22Rv1 (cell line): ENCODE results near the gene MYL10.

Experiments
- H3K27ac ChIP-seq: fragments of 450-650 bp; 2 replicates; pipeline ENCODE4 v1.5.1; 2017
- CTCF ChIP-seq: fragments of 450-650 bp; IDR thresholded peaks from 2 replicates; pipeline ENCODE4 v1.5.1; 2017; ENCODE audit warnings: mild to moderate bottlenecking
- ZFX ChIP-seq: fragments of 450-650 bp; IDR thresholded peaks from 2 replicates; pipeline ENCODE4 v1.6.1; 2017; ENCODE audit warnings: antibody characterized with exemption, borderline replicate concordance

MYL10 gene

GRCh38 chr7:101599787-101600186 is 29.3 kb downstream of the MYL10 start:
- no peak overlapping the region for H3K27ac ChIP-seq
- TF ChIP-seq ZFX (no peak), CTCF (no peak)

GRCh38 chr7:101598986-101599771 is 29.9 kb downstream of the MYL10 start:
- H3K27ac ChIP-seq, result no peak overlapping the region
- TF ChIP-seq CTCF (no peak), ZFX (no peak)

GRCh38 chr7:101598422-101598985 is 30.6 kb downstream of the MYL10 start:
- H3K27ac ChIP-seq, result no peak overlapping the region

GRCh38 chr7:101597941-101598340 is 31.2 kb downstream of the MYL10 start:
- TF ChIP-seq CTCF (no peak), ZFX (no peak)
- H3K27ac ChIP-seq, result no peak overlapping the region

More at GRCh38 chr7:101598422-101598985, 30.6 kb downstream of the MYL10 start:
- no peak for TF ChIP-seq ZFX
- TF ChIP-seq CTCF, result no peak

- H3K27ac ChIP-seq, result no peak overlapping the region
- TF ChIP-seq ZFX, result no peak
- no peak for TF ChIP-seq CTCF
Observed at GRCh38 chr7:101596898-101597297, 32.2 kb downstream of the MYL10 start.

GRCh38 chr7:101595766-101596537 is 33.1 kb downstream of the MYL10 start:
- TF ChIP-seq ZFX, result no peak
- no peak for TF ChIP-seq CTCF
- H3K27ac ChIP-seq, result no peak overlapping the region

- H3K27ac ChIP-seq, result no peak overlapping the region
Observed at GRCh38 chr7:101595246-101595645, 33.9 kb downstream of the MYL10 start.

More at GRCh38 chr7:101595246-101595645, 33.9 kb downstream of the MYL10 start:
- TF ChIP-seq ZFX (no peak), CTCF (no peak)
